GM19025 (cell line): ENCODE measurements around the gene MUC2.
"Not testable (repeated sequence)": the region's sequence is repeated elsewhere in the genome, so short reads cannot be mapped to it uniquely, and the experiment has no call there.

Experiments used
- ATAC-seq: cut with Tn5 transposase; IDR thresholded peaks from one replicate; pipeline ENCODE4 v1.9.1; 2021; ENCODE audit warnings: mild to moderate bottlenecking, low read depth, moderate library complexity; ENCODE audit not compliant: unreplicated experiment

The MUC2 gene

GRCh38 chr11:1102221-1102971, 27.7 kb downstream of the MUC2 start:
- no peak for ATAC-seq

- no peak for ATAC-seq
Observed at GRCh38 chr11:1102996-1103395, 28.3 kb downstream of the MUC2 start.

GRCh38 chr11:1103401-1104360, 29.0 kb downstream of the MUC2 start:
- ATAC-seq: no peak

- ATAC-seq: no peak
Observed at GRCh38 chr11:1104411-1105182, 29.9 kb downstream of the MUC2 start.

DNA sequence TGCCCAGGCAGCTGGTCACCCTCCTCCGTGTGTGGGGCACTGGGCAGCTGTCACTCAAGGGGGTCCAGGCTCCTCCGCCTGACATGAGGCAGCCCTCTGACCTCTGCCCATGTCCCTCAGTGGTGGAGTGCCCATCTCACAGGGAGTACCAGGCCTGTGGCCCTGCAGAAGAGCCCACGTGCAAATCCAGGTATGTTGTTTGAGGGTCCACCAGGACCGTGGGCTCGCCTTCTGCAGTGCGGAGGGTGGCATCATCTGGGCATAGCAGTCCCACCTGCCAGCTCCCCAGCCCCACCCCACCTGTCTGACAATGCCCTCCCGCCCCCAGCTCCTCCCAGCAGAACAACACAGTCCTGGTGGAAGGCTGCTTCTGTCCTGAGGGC, 30.5 kb downstream of the MUC2 start:
- no peak for ATAC-seq

DNA sequence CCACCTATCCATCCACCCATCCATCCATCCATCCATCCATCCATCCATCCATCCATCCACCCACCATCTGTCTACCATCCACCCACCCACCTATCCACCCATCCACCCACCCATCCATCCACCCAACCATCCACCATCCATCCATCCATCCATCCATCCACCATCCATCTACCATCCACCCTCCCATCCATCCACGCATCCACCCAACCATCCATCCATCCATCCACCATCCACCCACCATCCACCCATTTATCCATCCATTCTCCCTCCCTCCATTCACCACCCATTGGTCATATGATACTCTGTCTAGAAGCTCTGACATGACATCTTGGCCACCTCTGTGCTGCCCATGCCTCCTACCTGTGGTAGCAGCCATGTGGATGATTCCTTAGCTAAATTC, 31.7 kb downstream of the MUC2 start:
- no peak for ATAC-seq

DNA sequence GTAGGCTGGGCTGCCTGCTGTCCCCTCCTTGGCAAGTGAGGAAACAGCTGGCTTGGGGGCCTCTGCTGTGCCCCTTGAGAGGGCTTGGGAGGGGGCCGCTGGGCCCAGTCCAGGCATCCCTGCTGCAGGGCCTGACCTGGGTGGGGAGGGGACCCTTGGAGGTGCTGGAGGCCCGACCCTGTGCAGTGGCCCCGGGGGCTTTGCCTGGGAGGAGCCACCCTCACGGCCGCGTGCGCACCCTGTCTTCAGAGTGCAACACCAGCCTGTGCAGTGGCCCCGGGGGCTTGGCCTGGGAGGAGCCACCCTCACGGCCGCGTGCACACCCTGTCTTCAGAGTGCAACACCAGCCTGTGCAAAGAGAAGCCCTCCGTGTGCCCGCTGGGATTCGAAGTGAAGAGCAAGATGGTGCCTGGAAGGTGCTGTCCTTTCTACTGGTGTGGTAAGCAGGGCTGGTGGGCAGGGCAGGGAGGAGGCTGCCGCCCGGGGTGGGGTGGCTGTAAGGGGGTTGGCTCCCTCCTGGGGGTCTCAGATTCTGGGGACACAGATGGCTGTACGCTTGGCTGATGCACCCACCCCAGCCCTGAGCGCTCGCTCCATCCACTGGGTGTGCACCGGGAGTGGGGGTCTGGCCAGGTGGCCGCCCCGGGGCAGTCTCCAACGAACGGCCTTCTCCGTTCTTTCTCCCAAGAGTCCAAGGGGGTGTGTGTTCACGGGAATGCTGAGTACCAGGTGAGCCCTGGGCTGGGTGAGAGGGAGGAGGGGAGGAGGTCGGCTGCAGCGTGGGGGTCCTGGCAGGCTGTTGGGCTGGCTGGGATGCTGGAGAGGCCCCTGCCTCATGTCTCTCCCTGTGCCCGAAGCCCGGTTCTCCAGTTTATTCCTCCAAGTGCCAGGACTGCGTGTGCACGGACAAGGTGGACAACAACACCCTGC, 32.9 kb downstream of the MUC2 start:
- no peak for ATAC-seq

- ATAC-seq: no peak
Observed at GRCh38 chr11:1108246-1108900, 33.7 kb downstream of the MUC2 start.

GRCh38 chr11:1109101-1109917, 34.6 kb downstream of the MUC2 start:
- no peak for ATAC-seq

DNA sequence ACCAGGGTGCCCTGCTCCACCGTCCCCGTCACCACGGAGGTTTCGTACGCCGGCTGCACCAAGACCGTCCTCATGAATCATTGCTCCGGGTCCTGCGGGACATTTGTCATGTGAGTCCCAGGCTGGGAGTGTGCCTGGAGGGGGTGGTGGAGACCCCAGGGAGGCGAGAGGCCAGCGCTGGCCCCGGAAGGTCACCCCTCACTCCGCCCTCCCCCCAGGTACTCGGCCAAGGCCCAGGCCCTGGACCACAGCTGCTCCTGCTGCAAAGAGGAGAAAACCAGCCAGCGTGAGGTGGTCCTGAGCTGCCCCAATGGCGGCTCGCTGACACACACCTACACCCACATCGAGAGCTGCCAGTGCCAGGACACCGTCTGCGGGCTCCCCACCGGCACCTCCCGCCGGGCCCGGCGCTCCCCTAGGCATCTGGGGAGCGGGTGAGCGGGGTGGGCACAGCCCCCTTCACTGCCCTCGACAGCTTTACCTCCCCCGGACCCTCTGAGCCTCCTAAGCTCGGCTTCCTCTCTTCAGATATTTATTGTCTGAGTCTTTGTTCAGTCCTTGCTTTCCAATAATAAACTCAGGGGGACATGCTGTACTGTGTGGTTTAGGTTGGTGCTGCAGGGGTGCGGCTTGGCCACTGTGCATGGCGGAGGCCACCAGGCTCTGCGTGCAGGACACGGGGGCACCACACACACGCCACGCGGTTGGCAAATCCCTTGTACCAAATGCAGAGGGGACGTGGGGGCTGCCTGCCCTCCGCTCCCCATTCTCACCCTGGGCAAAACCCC, 35.4 kb downstream of the MUC2 start:
- ATAC-seq: no peak

- ATAC-seq: no peak
Observed at GRCh38 chr11:1111545-1112212, 37.0 kb downstream of the MUC2 start.

- ATAC-seq: no peak
Observed at GRCh38 chr11:1112351-1113191, 37.9 kb downstream of the MUC2 start.

GRCh38 chr11:1113405-1114201, 38.9 kb downstream of the MUC2 start:
- ATAC-seq: no peak

GRCh38 chr11:1115292-1115691, 40.6 kb downstream of the MUC2 start:
- not testable (repeated sequence) for ATAC-seq

DNA sequence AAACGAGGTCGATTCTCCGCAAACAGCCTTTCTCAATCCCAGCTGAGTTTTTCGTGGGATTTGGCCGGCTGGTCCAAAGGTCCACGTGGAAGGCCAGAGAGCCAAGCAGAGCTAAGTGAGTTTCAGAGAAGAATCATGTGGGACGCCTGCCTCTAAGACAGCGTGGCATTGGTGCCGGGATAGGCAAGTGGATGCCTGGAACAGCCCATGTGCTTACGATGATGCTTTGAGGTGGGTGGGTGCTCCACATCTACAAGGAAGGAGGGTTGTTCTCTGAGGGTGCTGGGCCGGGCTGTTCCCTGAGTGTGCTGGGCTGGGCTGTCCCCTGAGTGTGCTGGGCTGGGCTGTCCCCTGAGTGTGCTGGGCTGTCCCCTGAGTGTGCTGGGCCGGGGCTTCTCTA, 41.4 kb downstream of the MUC2 start:
- ATAC-seq: no peak
